Gastroesophageal sphincter (tissue), 3 donors: ENCODE data around the gene DEDD2.

Source experiments
- CTCF ChIP-seq, 4 experiments: fragments of 200-600 bp in 2 of 4; fragments of 450-650 bp in 2 of 4; sonication (generic) in 1 of 4; IDR thresholded peaks; one replicate each; pipeline ENCODE4 v1.5.1; 2017 to 2019; ENCODE audit warnings: antibody characterized with exemption in 4 of 4, mild to moderate bottlenecking in 2 of 4, moderate library complexity in 2 of 4
- POLR2A ChIP-seq, 2 donors: fragments of 450-650 bp; IDR thresholded peaks; one replicate each; pipeline ENCODE4 v1.6.1; 2017; ENCODE audit warnings: antibody characterized with exemption in 2 of 2, mild to moderate bottlenecking in 2 of 2, moderate library complexity in 1 of 2
- POLR2AphosphoS5 ChIP-seq: sonication (generic); formaldehyde crosslinking; IDR thresholded peaks from one replicate; pipeline ENCODE4 v1.6.1; 2017; ENCODE audit warnings: antibody characterized with exemption

DNA sequence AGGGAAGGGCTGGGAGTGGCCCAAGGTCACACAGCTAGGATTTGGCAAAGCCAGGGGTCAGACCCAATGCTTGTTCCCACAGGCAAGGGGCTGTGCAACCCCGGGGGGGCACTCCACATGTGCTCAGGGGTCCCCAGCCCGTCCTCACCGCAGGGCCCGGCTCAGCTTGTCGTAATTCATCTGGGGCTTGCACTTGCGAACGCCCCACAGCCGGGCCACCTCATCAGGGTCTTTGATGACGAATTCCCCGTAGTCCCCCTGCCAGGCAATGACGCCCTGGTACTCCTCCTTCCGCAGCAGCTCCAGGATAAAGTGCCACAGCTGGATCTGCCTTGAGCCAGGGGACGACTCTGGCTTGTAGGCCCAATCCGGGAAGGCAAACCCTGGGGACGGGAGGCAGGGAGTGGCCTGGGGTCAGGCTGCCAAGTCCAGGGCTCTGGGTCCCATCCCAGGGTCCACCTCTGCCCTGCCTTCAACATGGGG lies 32.7 kb upstream of the DEDD2 start:
- TF ChIP-seq POLR2A (IDR thresholded peaks at IDR 0.05) (no peak), CTCF (IDR thresholded peaks at IDR 0.05) (no peak), POLR2AphosphoS5 (no peak)
